Subcutaneous adipose tissue (tissue), 4 donors: ENCODE data around the gene ZNF683. TPM values are rescaled to one million over a fixed set of nuclear protein-coding genes. Genes with fewer than 3 reads are reported as not detected.

ENCODE experiments used
- total RNA-seq, 4 donors: library from RNA; depleted of rRNA; stranded (reverse); fragments of >200 nt; gene quantifications; one replicate each; pipeline ENCODE4 v1.1.0, GENCODE V29; 2016
- TF ChIP-seq, protein P1 (sequence below): fragments of 450-650 bp; IDR thresholded peaks from one replicate; pipeline ENCODE4 v1.5.1; 2016; ENCODE audit warnings: low read depth, mild to moderate bottlenecking, control low read depth, antibody characterized with exemption, moderate library complexity

Gene ZNF683
- total RNA-seq, 4 donors from 2014 or later = not detected

GRCh38 chr1:26338670-26339069 is 33.9 kb downstream of the ZNF683 start:
- TF ChIP-seq, protein P1, sequence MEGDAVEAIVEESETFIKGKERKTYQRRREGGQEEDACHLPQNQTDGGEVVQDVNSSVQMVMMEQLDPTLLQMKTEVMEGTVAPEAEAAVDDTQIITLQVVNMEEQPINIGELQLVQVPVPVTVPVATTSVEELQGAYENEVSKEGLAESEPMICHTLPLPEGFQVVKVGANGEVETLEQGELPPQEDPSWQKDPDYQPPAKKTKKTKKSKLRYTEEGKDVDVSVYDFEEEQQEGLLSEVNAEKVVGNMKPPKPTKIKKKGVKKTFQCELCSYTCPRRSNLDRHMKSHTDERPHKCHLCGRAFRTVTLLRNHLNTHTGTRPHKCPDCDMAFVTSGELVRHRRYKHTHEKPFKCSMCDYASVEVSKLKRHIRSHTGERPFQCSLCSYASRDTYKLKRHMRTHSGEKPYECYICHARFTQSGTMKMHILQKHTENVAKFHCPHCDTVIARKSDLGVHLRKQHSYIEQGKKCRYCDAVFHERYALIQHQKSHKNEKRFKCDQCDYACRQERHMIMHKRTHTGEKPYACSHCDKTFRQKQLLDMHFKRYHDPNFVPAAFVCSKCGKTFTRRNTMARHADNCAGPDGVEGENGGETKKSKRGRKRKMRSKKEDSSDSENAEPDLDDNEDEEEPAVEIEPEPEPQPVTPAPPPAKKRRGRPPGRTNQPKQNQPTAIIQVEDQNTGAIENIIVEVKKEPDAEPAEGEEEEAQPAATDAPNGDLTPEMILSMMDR = no peak

DNA sequence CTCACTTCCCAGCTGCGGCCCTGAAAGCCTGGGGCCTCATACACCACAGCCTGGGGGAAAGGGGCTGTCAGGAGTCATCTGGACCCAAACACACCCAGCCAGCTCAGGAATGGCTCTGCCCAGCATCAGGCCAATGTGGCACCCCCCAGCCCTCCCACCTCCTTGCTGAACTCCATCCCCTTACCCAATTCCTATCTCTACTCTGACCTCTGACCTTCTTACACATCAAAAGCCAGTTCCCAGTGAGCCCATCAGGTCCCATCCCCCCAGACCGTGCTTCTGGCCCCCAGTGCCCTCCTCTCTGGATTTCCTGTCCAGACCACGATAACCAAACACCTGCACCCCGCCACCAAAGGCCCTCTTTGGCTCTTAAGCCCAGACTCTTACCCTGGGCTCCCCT is 34.9 kb downstream of the ZNF683 start:
- TF ChIP-seq, protein P1 = no peak

- TF ChIP-seq, protein P1 = no peak
These were observed 35.4 kb downstream of the ZNF683 start for GRCh38 chr1:26337206-26337535.

DNA sequence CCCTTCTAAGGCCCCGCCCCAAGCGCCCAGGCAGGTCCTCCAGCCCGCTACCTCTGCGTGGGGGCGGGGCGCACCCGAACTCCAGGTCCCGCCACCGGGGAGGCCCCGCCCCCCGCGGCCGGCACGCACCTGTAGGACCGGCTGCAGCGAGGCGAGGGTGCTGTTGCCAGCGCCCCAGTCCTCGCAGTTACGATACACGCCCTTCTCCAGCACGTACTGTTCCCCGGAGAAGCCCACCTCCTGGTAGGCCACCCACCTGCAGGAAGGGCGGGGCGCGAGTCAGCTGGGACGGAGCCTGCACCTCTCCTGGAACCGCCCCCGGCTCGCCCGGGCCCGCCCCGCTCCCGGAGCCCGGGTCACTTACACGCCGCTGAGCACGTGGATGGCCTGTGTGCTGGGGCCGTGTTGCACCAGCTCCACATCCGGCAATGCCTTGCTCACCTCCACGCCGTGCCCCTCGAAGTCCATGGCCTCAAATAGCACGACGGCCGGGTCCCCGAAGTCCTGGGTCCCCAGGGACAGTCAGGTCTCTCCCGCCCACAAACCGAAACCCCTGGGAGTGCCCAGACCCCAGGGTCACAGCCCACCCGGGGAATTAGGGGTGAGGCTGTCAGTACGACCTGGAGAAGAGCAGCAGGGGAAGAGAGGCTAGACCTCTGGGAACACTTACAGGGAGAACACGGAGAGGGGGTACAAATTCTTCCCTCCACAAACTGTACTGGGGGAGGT is 35.9 kb downstream of the ZNF683 start:
- TF ChIP-seq, protein P1 = no peak

GRCh38 chr1:26335774-26336476 is 36.6 kb downstream of the ZNF683 start:
- TF ChIP-seq, protein P1 = no peak

- TF ChIP-seq, protein P1 = no peak
These were observed 42.3 kb downstream of the ZNF683 start for GRCh38 chr1:26330276-26330675.

DNA sequence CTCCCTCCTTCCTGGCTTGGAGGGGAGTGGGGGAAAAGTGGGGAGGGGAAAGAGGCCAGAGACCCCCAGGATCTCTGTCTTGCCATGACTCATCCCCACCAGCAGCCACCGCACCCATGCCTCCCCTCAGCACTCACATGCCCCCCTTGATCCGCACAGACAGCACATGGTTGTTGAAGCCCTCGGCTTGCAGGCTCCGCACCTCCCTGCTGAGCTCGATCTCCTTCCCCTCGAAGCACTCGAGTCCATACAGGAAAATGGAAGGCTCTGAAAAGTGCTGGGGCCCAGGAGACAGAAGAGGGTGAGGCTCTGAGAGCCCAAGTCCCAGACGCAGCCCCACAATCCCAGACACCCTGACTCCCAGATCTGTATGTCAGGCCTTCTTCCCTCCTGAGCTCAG is 44.0 kb downstream of the ZNF683 start:
- TF ChIP-seq, protein P1 = no peak
